ENCODE measurements around the gene CCDC157.
A peak's percentile ranks its signal among the peaks of the same experiment; 100 is the strongest.

The CCDC157 gene

DNA sequence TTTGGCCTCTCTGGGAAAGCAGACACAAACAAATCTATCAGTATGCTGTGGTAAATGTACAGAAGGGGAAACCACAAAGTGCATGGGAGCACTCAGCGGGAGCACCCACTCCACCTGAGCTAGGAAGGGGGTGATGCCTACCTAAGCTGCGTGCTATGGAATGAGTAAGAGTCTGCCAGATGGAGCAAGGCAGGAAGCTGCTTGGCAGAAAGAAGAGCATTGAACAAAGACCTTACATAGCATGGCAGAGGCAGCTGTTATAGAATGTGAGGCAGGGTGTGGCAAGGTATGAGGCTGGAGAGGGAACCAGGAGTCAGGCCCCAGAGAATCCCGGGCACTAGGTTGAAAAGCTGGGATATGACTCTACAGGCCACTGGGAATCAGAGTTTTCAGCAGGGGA lies 55.0 kb downstream of the CCDC157 start:
- DNase-seq (ENCODE audit: low spot score) (no peak), FAIRE-seq (no peak)

DNA sequence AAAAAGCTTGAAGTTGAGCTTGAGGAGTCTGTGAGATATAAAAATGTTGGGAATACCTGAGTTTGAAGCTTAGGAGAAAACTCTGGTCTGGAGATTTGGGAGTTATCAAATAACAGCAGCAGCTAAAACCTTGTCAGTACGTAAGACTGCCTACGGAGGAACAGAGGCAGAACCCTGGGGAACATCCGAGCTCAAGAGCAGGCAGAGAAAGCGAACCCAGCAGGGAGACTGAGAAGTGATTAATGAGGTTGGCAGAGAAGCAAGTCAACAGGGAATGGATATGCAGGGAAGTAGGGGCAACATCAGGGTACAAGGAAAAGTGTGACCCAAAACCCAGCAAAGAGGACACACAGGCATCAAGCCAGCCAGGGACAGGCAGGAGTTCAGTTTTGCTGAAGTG lies 56.2 kb downstream of the CCDC157 start:
- no peak for FAIRE-seq
- no peak for DNase-seq (ENCODE audit: low spot score)

DNA sequence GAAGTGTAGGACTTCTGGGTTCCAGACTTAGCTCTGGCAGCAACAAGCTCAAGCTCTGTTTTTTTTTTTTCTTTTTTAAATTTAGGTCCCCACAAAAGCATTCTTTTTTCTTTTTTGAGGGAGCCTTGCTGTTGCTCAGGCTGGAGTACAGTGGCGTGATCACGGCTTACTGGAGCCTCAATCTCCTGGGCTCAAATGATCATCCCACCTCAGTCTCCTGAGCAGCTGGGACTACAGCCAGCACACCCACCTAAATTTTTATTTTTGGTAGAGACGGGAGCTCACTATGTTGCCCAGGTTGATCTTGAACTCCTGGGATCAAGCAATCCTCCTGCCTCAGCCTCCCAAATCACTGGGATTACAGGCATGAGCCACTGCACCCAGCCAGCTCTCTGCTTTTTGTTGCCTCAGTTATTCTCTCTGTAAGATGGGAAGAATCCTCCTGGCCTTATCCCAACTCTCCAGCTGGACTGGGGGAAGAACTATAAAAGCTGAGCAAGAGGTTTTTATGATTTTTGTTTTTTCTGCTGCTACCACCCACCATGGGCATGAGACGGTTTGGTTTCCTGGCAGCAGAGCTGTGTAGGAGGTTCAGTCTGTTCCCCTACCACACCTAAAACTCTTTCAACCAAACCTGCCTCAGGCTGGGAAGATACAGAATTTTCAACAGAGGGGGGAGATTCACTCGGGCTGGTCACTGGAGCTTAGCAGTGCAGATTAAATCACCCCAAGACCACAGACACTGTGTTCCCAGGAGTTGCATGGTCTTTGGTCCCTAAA lies 57.1 kb downstream of the CCDC157 start:
- FAIRE-seq (no peak), DNase-seq (ENCODE audit: low spot score) (no peak)

DNA sequence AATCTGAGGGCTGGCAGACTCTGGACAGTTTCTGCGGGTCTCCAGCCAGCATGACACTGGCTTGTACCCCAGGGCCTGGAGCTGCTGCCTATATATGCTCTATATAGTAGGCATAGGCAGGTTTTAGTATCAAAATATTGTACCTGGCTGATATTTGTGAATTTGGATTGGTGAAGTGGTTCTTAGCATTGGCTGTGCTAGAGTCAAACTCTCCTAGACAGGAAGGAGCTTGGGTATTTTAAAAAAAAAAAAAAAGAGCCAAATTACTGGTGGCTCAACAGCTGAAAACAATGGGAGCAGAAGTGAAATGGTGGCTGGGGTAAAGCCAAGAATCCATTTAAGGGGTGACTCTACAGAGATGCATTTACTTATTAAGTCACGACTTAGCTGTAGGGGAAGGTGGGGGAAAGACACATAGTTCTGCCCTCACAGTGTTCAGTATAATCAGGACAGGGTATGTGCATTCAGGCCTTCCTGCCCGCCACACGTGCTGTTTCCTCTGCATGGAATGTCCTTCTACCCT lies 57.8 kb downstream of the CCDC157 start:
- no peak for DNase-seq (ENCODE audit: low spot score)
- FAIRE-seq, result no peak

DNA sequence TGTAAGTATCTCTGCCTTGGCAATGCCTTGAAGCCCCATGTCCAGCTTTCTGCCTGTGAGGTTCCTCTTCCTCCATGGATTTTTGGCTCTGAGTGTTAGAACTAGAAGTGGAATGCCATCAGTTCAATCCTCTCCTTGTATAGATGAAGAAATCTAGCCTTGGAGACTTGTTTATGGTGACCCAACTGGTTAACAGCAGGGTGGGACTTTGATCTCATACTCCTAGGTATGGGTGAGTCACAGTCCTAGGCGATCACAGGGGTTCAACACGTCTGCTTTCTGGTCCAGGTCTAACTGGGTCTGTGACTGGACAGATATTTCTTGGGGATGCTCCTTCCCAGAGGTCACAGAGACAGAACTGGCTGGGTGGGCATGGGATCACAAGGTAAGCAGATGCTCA lies 59.6 kb downstream of the CCDC157 start:
- DNase-seq (ENCODE audit: low spot score) (no peak), FAIRE-seq (no peak)

DNA sequence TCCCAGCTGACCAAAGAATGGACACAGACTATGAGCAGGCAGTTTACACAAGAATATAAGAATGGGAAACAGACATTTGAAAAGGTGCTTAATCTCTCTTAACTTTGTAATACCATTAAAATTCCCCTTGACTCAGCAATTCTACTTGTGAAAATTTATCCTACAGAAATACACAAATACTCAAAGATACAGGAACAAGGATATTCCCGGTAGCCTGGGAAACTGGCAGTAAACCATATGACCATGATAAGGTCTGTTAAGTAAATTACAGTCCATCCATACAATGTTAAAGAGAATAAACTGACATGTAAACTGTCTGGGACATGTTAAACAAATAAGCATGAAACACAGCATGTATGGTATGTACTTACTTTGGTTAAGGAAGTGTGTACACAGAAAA lies 60.0 kb downstream of the CCDC157 start:
- DNase-seq (ENCODE audit: low spot score) (no peak), FAIRE-seq (no peak)

DNA sequence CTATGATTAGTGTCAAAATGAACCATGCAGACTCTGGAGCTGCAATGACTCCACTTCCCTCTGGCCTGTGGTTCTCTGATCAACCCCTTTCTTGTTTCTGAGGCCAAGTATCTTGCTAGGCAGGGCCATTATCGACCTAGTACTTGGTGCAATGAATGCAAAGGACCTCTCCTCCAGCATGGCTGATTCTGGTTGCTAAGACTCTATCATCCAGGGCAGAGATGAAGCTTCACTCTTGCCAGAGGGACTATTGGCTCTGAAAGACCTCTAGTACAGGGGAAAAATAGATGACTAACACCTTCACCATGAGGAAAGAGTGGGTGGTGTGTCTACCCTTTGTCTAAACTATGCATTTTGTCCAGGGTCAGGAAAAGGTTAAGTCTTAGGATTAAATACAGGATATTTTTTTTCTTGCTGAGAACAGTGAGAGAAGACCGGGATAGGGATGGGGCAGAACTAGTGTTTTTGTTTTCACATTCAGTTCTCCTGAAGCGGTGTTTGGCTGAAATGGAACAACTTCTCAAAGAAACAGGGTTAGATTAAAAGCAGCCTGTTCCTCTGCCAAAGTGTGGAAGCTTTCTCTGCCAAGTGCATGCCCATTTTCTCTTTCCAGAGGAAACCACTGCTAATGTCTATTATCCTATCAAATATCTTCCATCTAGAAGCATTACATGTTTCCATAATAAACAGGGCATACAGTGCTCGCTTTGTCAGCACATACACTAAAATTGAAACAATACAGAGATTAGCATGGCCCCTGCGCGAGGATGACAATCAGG lies 63.7 kb downstream of the CCDC157 start:
- no peak for FAIRE-seq
- DNase-seq (ENCODE audit: low spot score), result peak; percentile 54

DNA sequence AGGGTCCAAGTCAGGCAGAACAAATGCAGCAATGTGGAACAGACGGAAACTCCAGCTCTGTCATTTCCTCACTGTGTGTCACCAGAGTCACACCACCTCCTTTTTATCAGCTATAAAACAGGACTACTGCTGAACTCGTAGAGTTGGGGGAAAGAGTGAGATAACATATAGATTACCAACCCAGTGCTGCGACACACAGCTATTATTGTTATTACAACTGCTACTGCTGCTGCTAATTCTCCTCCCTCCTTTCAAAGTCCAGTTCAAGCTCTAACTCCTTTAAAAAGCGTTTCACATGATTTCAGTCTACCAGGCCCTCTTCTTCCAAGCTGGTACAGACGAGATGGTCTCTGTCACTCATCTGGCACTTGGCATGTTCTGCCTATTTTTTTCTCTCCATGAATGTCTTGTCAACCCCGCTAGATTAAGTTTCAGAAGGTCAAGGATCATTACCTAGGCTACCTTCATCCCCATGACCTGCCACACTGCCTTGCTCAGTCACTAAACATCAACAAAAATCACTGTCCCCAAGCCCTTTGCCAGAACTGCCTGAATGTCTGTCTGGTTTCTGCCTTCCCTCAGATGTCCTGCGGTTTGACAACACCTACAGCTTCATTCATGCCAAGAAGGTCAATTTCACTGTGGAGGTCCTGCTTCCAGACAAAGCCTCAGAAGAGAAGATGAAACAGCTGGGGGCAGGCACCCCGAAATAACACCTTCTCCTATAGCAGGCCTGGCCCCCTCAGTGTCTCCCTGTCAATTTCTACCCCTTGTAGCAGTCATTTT lies 65.1 kb downstream of the CCDC157 start:
- FAIRE-seq (no peak), DNase-seq (ENCODE audit: low spot score) (no peak)

DNA sequence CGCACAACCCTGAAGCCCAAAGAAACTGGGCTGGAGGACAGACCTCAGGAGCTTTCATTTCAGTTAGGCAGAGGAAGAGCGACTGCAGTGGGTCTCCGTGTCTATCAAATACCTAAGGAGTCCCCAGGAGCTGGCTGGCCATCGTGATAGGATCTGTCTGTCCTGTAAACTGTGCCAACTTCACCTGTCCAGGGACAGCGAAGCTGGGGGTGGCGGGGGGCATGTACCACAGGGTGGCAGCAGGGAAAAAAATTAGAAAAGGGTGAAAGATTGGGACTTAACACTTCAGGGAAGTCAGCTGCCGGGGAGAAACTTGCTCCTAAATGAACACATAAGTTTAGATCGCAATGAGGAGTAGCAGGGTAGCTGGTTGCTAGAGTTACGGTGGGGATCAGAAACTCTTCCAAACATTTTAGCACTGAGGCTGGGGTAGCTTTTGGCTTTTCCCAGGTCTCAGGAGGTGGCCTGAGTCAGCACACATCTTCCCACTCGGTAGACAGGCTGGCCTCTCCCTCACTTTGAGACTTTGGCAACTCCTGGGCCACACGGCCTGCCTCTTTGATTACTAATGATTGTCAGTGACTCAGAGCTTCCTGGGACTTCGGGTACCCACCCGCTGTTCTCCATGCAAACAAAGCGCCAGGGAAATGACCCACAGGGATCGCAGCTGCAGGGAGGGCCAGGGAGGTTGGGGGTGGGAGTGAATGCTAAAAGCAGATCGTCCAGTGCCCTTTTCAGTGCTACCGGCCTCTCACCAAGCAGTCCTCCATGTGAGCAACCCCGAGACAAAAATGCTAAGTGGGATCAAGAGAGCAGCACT lies 65.9 kb downstream of the CCDC157 start:
- FAIRE-seq (no peak), DNase-seq (ENCODE audit: low spot score) (peak; percentile 84)

DNA sequence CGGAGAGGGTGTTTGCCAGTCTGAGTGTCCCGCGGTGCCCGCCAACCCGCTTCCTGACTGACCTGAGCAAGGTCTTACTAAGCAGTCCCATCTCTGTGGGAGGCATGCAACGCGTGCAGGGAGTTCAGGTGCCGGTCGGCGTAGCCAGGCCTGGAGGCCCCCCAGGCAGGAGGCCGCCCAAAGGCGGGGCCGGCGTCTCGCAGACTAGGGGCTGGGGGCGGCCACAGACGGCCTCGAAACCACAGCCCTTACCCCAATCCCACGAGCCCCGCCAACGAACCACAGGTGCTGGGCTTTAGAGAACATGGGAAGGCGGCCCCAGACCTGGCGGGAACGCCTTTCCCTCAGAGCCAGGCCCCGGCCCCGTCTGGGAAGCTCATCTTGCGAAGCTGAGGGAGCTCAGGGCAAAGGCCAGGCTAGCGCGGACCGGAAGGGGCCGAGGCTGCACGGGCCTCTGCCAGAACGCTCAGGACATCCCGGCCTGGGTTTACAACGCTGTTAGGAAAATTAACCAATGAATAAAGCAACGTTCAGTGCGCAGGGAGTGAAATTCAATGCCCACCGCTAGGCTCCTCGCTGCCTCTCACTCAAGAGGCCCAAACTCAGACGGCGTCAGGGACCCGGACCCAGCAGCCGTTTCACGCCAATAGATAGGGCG lies 66.6 kb downstream of the CCDC157 start:
- FAIRE-seq (no peak), DNase-seq (ENCODE audit: low spot score) (peak; percentile 47)

DNA sequence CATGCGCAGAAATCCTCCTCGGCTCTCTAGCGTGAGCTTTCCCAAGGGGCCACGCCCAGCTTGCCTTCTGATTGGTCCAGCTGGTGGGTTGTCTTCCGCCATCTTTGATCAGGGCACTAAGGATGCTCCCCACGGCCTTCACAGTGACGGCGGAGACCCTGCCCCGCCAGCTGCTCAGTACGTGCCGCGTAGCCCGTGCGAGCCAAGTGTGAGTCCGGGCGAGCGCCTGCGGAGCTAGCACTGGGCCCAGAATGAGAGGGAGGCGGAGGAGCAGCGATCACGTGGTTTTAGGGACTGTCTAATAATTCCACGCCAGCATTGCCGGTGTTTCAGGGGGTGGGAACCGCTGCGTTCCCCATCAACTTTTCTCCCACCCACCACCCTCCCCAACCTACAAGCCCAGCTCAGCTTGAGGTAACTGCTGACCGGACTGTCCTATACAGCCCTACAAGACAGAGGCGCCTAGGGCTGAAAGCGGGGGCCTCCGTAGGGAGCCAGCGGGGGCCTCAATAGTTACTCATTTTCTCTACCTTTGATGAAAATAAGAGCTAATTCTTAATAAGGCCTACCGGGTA lies 67.2 kb downstream of the CCDC157 start:
- DNase-seq (ENCODE audit: low spot score), result peak; percentile 99
- peak; percentile 97 for FAIRE-seq

DNA sequence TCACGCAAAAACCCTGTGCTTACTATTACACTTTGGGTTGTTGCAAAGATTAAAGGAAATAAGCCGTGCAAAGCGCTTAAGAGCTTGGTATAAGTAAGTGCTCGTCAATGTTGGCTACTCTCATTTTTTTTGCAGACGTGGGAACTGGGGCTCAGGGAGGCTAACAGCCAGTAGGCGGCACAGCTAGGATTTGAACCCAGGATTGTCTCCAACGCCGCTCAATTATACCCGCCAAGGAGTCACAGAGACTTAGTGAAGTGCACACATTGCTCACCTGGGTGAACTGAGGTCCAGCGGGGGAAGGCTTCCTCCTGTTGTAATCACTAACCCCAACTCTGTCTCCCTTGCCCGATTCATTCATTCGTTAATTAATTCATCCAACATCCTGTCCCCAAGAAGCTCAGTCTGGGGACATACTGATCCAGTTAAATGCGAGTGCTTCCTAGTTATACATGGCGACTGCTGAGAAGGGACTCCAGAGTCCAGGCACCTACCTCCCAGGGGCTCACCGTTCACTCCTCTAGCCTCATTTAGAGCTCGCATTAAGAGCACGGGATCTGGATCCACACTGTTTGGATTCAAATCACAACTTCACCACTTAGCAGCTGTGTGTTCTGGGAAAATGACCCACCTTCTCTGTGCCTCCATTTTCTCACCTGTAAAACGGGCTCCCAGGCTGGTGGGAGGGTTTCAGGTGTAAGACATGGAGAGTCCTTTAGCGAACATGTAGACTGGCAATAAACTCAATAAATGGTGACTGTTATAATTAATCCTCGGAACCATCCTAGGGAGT lies 67.9 kb downstream of the CCDC157 start:
- DNase-seq (ENCODE audit: low spot score), result no peak
- FAIRE-seq, result no peak

DNA sequence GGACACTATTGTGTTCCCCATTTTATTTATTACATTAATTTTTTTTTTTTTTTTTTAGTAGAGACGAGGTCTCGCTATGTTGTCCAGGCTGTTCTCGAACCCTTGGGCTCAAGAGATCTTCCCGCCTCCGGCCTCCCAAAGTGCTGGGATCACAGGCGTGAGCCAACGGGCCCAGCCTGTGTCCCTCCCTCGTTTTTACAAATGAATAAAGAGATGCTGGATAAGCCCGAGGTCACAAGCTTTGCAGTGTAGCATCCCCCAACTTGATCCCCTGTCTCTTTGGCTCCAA lies 68.5 kb downstream of the CCDC157 start:
- FAIRE-seq (no peak), DNase-seq (ENCODE audit: low spot score) (no peak)

DNA sequence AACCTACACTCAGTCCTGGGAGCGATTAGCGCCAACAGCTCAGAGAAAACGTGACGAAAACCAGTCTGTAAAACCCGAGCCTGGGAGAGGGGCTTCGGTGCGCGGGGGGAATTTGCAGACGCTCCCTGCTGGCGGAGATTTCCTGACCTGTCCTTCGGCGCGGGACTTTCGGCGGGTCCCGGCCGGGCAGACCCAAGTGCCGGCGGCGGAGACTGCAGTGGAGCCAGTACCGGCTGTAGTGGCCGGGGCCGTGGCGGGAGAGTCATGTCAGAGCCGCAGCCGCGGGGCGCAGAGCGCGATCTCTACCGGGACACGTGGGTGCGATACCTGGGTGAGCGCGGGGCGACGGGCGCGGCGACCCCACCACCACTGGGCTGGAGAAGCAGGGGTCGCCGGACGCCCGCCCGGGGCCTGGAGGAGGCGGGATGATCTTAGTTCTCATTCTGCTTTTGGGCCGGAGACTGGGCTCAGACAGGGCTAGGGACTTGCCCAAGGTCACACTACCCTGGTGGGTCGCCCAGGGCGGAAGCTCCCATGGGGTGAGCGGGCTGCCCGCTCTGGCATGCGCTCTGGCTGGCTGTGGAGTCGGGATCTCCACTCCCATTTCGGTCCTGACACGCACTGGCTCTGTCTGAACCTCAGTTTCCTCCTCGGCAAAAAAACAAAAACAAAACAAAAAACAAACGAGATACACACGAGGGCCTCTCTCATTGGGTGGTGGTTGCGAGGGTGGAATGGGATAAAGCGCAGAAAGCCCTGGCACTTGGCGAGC lies 69.0 kb downstream of the CCDC157 start, which contains the start of gene MTFP1:
MTFP1 (plus strand) TSS at position 153 of the 772 bp plus-strand sequence; CDS start at position 265, 112 bp downstream.
- DNase-seq (ENCODE audit: low spot score) (peak; percentile 74), FAIRE-seq (no peak)
